ENCODE results near the gene PPM1M. TPM values are rescaled to one million over a fixed set of nuclear protein-coding genes. Genes with fewer than 3 reads are reported as not detected.

PPM1M gene
- total RNA-seq, 1 experiment from 2014 or later, result 16.2 TPM

DNA sequence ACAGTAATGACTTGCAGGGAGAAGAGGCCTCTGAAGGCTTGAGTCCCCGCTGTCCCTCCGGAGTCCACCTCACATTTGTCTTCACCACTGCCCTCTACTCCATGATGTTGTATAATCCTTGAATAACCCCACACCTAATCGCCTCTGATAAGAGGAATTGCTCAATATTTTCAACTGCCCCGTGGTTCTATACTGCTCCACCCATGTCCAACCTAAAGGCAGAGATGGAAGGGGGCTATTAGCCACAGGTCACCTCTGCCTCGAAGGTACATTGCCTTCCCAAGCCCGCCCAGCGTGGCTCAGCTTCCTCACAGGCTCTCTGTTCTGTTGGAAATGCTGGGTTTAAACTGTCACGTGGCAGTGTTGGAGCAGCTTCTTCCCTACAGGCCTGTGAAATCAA is 32.6 kb upstream of the PPM1M start:
- Histone ChIP-seq H3K4me1 (replicated peaks; ENCODE audit: insufficient read depth) (peaks cover 53% of the 10 kb centered on the region), H4K20me1 (ENCODE audit: insufficient read depth) (no peaks in the 10 kb centered on the region), H3K9me3 (ENCODE audit: insufficient read depth, low read depth) (no peaks in the 10 kb centered on the region), H3K79me2 (ENCODE audit: low read depth) (no peaks in the 10 kb centered on the region; the same call in 1 of the 2 replicates), H3K36me3 (ENCODE audit: low read depth) (peaks cover 39% of the 10 kb centered on the region), H3K27ac (no peak overlapping the region), H3K4me3 (no peak overlapping the region), H3F3A (ENCODE audit: insufficient read depth, low read depth) (peaks cover 47% of the 10 kb centered on the region), H2AFZ (no peak overlapping the region), H3K4me2 (no peak overlapping the region), H3K9me2 (ENCODE audit: insufficient read depth) (no peaks in the 10 kb centered on the region), H3K27me3 (ENCODE audit: insufficient read depth, low read depth) (no peaks in the 10 kb centered on the region)
- ChIA-PET POLR2A (ENCODE audit: unreplicated experiment) (no interaction called here), CTCF (no interaction called here)
- intact Hi-C loops (cut with micrococcal nuclease; ENCODE audit: unreplicated experiment), result no loop called here
- DNase-seq, result no peak
- BruUV-seq (replicated peaks), result no TSS peak
- TF ChIP-seq, protein P1, sequence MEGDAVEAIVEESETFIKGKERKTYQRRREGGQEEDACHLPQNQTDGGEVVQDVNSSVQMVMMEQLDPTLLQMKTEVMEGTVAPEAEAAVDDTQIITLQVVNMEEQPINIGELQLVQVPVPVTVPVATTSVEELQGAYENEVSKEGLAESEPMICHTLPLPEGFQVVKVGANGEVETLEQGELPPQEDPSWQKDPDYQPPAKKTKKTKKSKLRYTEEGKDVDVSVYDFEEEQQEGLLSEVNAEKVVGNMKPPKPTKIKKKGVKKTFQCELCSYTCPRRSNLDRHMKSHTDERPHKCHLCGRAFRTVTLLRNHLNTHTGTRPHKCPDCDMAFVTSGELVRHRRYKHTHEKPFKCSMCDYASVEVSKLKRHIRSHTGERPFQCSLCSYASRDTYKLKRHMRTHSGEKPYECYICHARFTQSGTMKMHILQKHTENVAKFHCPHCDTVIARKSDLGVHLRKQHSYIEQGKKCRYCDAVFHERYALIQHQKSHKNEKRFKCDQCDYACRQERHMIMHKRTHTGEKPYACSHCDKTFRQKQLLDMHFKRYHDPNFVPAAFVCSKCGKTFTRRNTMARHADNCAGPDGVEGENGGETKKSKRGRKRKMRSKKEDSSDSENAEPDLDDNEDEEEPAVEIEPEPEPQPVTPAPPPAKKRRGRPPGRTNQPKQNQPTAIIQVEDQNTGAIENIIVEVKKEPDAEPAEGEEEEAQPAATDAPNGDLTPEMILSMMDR (conservative IDR thresholded peaks at IDR 0.05), result no peak
- no peak for TF ChIP-seq EZH2 (IDR thresholded peaks at IDR 0.05; ENCODE audit: low read depth)

DNA sequence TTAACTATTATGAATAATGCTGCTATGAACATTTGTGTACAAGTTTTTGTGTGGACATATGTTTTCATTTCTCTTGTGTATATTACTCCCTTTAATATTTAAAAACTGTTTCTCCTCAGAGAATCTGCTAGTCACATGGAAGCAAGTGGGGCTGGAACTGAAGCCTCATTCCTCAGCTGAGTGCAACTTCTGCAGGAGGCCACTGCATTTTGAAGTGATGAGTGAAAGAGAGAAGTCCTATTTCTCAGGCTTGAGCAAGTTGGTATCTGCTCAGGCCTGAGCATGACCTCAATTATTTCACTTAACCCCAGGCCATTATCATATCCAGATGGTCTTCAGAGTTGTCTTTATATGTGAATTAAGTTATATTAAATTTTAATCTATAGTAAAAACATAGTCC is 31.7 kb upstream of the PPM1M start:
- Histone ChIP-seq H3K27ac (no peak overlapping the region), H3K36me3 (ENCODE audit: low read depth) (peaks cover 31% of the 10 kb centered on the region)
- CTCF ChIA-PET, result interaction anchor here (0.7 kb wide), 1 partner anchor 67 kb away, joined by 3 read pairs; no protein-coding TSS in a partner anchor

DNA sequence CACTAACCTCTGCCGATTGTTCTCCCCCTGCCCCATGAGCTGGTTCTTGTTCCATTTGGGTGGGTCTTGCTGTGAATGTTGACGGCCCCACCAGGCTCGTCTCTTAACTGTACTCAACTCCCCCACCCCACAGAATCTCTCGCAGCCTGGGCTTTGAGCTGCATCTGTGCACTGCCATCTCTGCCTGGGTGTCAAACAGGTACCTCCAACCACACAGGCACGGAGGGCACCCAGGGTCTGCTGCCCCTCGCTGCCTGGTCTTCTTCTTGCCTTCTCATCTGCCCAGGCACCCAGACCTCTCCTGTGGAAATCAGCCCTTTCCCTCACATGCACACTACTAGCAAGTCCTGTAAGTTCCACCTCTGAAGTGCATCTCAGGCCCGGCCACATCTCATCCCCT is 30.2 kb upstream of the PPM1M start:
- H3K27me3 ChIP-seq (ENCODE audit: insufficient read depth, low read depth), result no peaks in the 10 kb centered on the region
- DNase-seq, result no peak
- intact Hi-C loops (cut with micrococcal nuclease; ENCODE audit: unreplicated experiment), result loop anchor here (5.0 kb wide), 3 partner anchors 72 to 237 kb away; partner anchors contain the start of genes GLYCTK and TNNC1
- no peaks in the 10 kb centered on the region for H3K9me3 ChIP-seq (ENCODE audit: insufficient read depth, low read depth)
- ChIA-PET POLR2A (ENCODE audit: unreplicated experiment) (no interaction called here), CTCF (interaction anchor here (0.6 kb wide), 1 partner anchor 231 kb away, joined by 3 read pairs; no protein-coding TSS in a partner anchor)
- no peak overlapping the region for H3K4me3 ChIP-seq
- no peaks in the 10 kb centered on the region for H3K9me2 ChIP-seq (ENCODE audit: insufficient read depth)
- H3K4me1 ChIP-seq (replicated peaks; ENCODE audit: insufficient read depth), result peaks cover 70% of the 10 kb centered on the region
- no peaks in the 10 kb centered on the region; the same call in 1 of the 2 replicates for H3K79me2 ChIP-seq (ENCODE audit: low read depth)
- peaks cover 24% of the 10 kb centered on the region for H3K36me3 ChIP-seq (ENCODE audit: low read depth)
- TF ChIP-seq, protein P1 (conservative IDR thresholded peaks at IDR 0.05), result no peak
- no peak for TF ChIP-seq EZH2 (IDR thresholded peaks at IDR 0.05; ENCODE audit: low read depth)
- peak overlapping the region; percentile 97 for H3K27ac ChIP-seq
- peaks cover 49% of the 10 kb centered on the region for H3F3A ChIP-seq (ENCODE audit: insufficient read depth, low read depth)
- H3K4me2 ChIP-seq, result peak overlapping the region; percentile 60; the same call in 1 of the 2 replicates
- BruUV-seq (replicated peaks), result no TSS peak
- H2AFZ ChIP-seq, result no peak overlapping the region
- no peaks in the 10 kb centered on the region for H4K20me1 ChIP-seq (ENCODE audit: insufficient read depth)

More for the DNA sequence above, 31.7 kb upstream of the PPM1M start:
- no peaks in the 10 kb centered on the region for H3K27me3 ChIP-seq (ENCODE audit: insufficient read depth, low read depth)
- TF ChIP-seq EZH2 (IDR thresholded peaks at IDR 0.05; ENCODE audit: low read depth), result no peak
- TF ChIP-seq, protein P1 (conservative IDR thresholded peaks at IDR 0.05), result no peak
- H3K9me2 ChIP-seq (ENCODE audit: insufficient read depth), result no peaks in the 10 kb centered on the region
- intact Hi-C loops (cut with micrococcal nuclease; ENCODE audit: unreplicated experiment), result no loop called here
- no TSS peak for BruUV-seq (replicated peaks)
- H3K4me2 ChIP-seq, result no peak overlapping the region
- H3K9me3 ChIP-seq (ENCODE audit: insufficient read depth, low read depth), result no peaks in the 10 kb centered on the region
- no peaks in the 10 kb centered on the region; the same call in 1 of the 2 replicates for H3K79me2 ChIP-seq (ENCODE audit: low read depth)
- H2AFZ ChIP-seq, result no peak overlapping the region
- H3F3A ChIP-seq (ENCODE audit: insufficient read depth, low read depth), result peaks cover 50% of the 10 kb centered on the region
- no peak for DNase-seq
- no peak overlapping the region for H3K4me3 ChIP-seq
- POLR2A ChIA-PET (ENCODE audit: unreplicated experiment), result no interaction called here
- H3K4me1 ChIP-seq (replicated peaks; ENCODE audit: insufficient read depth), result peaks cover 62% of the 10 kb centered on the region
- H4K20me1 ChIP-seq (ENCODE audit: insufficient read depth), result no peaks in the 10 kb centered on the region
